MG63 (cell line): ENCODE measurements around the gene SLC9A8. TPM values are rescaled to one million over a fixed set of nuclear protein-coding genes. Genes with fewer than 3 reads are reported as not detected.
A peak's percentile ranks its signal among the peaks of the same experiment; 100 is the strongest.

Source experiments
- DNase-seq: peaks from one replicate; pipeline ENCODE4 v3.0.0-alpha.2; 2020
- H3K27me3 ChIP-seq: fragments of 250-450 bp; sonication (Bioruptor Pico); 2 replicates; pipeline ENCODE4 v1.5.1; 2020; ENCODE audit warnings: mild to moderate bottlenecking, moderate library complexity
- H3K36me3 ChIP-seq: fragments of 250-450 bp; sonication (Bioruptor Pico); 2 replicates; pipeline ENCODE4 v1.5.1; 2020; ENCODE audit warnings: mild to moderate bottlenecking, moderate library complexity
- H3K4me3 ChIP-seq: fragments of 250-450 bp; sonication (Bioruptor Pico); 2 replicates; pipeline ENCODE4 v1.5.1; 2020; ENCODE audit warnings: mild to moderate bottlenecking, moderate library complexity
- H3K9me3 ChIP-seq: fragments of 250-450 bp; sonication (Bioruptor Pico); 2 replicates; pipeline ENCODE4 v1.5.1; 2020; ENCODE audit warnings: mild to moderate bottlenecking, moderate library complexity
- total RNA-seq: library from RNA; depleted of rRNA; stranded (reverse); fragments of >200 nt; shearing (Covaris generic); gene quantifications from 2 replicates; pipeline ENCODE4 v1.2.3, GENCODE V29; 2014; ENCODE audit warnings: low replicate concordance; rRNA removed

Gene SLC9A8
- total RNA-seq, 1 experiment from 2014 or later, result 3.2 TPM

- H3K36me3 ChIP-seq, result peaks cover 40% of the 10 kb centered on the region
- H3K27me3 ChIP-seq, result no peaks in the 10 kb centered on the region
- no peaks in the 10 kb centered on the region for H3K9me3 ChIP-seq
- H3K4me3 ChIP-seq, result peak within 1 kb of the TSS; percentile 99
- peak; percentile 89 for DNase-seq
Observed at GRCh38 chr20:49936153-49937026, 123.8 kb downstream of the SLC9A8 start, which contains the start of gene RNF114. Gene RNF114, plus strand, starts transcription at chr20:49936397. Its CDS starts 16 bp downstream, at chr20:49936413.

GRCh38 chr20:49937027-49937929 is 124.7 kb downstream of the SLC9A8 start:
- no peak for DNase-seq
- Histone ChIP-seq H3K36me3 (peaks cover 49% of the 10 kb centered on the region), H3K9me3 (no peaks in the 10 kb centered on the region), H3K27me3 (no peaks in the 10 kb centered on the region), H3K4me3 (peak overlapping the region; percentile 99)

- no peak for DNase-seq
- H3K4me3 ChIP-seq, result peak overlapping the region; percentile 99
- H3K27me3 ChIP-seq, result no peaks in the 10 kb centered on the region
- H3K36me3 ChIP-seq, result peaks cover 60% of the 10 kb centered on the region
- H3K9me3 ChIP-seq, result no peaks in the 10 kb centered on the region
Observed at GRCh38 chr20:49938173-49939163, 125.8 kb downstream of the SLC9A8 start.

DNA sequence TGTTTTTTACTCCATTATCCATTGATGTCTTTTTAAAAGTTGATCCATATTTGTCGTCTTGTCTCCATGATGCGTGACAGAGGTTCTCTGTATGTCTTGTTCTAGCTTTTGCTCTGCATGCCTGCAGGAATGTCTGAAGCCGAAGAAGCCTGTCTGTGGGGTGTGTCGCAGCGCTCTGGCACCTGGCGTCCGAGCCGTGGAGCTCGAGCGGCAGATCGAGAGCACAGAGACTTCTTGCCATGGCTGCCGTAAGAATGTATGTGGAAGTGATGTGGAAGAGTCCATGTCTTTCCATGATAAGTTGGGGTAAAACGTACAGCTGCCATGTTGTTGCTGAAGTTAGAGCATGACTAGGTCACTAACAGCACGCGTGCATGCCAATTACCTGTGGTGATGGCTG is 128.8 kb downstream of the SLC9A8 start:
- Histone ChIP-seq H3K4me3 (no peak overlapping the region), H3K9me3 (no peaks in the 10 kb centered on the region), H3K27me3 (no peaks in the 10 kb centered on the region), H3K36me3 (peaks cover 84% of the 10 kb centered on the region)
- DNase-seq, result no peak

Other genes with a start within 250 kb of the SLC9A8 start
- 4.1 and 6.2 TPM in 2 replicates for gene PTGIS, start 244.7 kb upstream of the SLC9A8 start, total RNA-seq
- 20.3 and 20.4 TPM in 2 replicates for gene B4GALT5, start 99.0 kb upstream of the SLC9A8 start, total RNA-seq
- gene SPATA2, start 102.7 kb downstream of the SLC9A8 start, total RNA-seq, result 0.56 and 0.72 TPM in 2 replicates
- 86.6 and 89.6 TPM in 2 replicates for gene RNF114, start 123.6 kb downstream of the SLC9A8 start, total RNA-seq
- gene SNAI1, start 170.2 kb downstream of the SLC9A8 start, total RNA-seq, result 0.12 and 0.82 TPM in 2 replicates